ES-I3 (cell line): ENCODE results near the gene AQP12A.

ENCODE experiments used
- H3K36me3 ChIP-seq: 2 replicates; pipeline ENCODE4 v1.6.1; 2013; ENCODE audit warnings: mild to moderate bottlenecking, low read length, control low read depth, moderate library complexity; ENCODE audit not compliant: insufficient read depth
- H3K4me1 ChIP-seq: 2 replicates; pipeline ENCODE4 v1.6.1; 2013; ENCODE audit warnings: mild to moderate bottlenecking, control low read depth, low read length; ENCODE audit not compliant: insufficient read depth
- H3K9ac ChIP-seq: 2 replicates; pipeline ENCODE4 v1.6.1; 2013; ENCODE audit warnings: low read depth, mild to moderate bottlenecking, low read length, moderate library complexity
- H3K9me3 ChIP-seq: 2 replicates; pipeline ENCODE4 v1.6.1; 2013; ENCODE audit warnings: mild to moderate bottlenecking, low read length, moderate library complexity; ENCODE audit not compliant: control insufficient read depth, insufficient read depth

AQP12A gene

GRCh38 chr2:240737512-240737911, 45.8 kb downstream of the AQP12A start:
- Histone ChIP-seq H3K9me3 (no peaks in the 10 kb centered on the region), H3K9ac (no peak overlapping the region), H3K36me3 (peaks cover 22% of the 10 kb centered on the region), H3K4me1 (no peaks in the 10 kb centered on the region)

GRCh38 chr2:240737958-240738357, 46.3 kb downstream of the AQP12A start:
- Histone ChIP-seq H3K9me3 (no peaks in the 10 kb centered on the region), H3K9ac (no peak overlapping the region), H3K4me1 (no peaks in the 10 kb centered on the region), H3K36me3 (peaks cover 22% of the 10 kb centered on the region)

DNA sequence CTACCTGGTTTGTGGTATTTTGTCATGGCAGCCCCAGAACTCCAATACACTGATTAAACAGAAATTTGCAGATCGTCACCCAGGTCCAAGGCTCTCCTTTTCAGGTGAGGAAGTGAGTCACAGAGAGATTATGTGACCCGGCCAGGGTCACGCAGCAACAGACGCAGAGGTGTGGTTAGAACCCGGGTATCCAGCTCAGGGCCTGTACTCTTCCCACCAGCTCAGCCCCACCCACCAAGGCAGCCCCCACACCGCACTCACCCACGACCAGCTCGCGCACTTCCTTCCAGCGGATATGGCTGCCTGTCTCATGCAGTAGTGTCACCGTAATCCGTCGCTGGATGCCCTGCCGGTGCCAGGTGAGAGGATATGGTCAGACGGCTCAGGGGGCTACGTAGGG, 48.1 kb downstream of the AQP12A start:
- no peaks in the 10 kb centered on the region for H3K9me3 ChIP-seq
- no peak overlapping the region for H3K9ac ChIP-seq
- H3K4me1 ChIP-seq = no peaks in the 10 kb centered on the region
- peaks cover 27% of the 10 kb centered on the region for H3K36me3 ChIP-seq

DNA sequence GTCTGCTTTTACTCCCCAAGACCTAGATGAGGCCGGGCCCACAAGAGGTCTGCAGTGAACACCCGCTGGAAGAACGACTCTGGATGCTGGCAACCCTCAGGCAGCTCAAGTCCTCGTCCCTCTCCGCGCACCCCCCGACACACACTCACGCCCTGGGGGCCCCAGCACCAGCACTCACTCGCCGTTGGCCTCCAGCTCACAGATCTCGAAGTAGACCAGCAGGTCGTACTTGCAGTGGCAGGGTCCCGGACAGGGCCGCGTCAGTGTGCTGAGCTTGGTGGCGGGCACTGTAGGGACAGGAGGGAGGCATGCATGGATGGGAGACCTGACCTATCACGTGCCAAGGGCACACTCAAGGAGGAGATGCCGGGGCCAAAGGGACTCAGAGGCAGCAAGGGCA, 49.4 kb downstream of the AQP12A start:
- Histone ChIP-seq H3K36me3 (peaks cover 27% of the 10 kb centered on the region), H3K9me3 (no peaks in the 10 kb centered on the region)

DNA sequence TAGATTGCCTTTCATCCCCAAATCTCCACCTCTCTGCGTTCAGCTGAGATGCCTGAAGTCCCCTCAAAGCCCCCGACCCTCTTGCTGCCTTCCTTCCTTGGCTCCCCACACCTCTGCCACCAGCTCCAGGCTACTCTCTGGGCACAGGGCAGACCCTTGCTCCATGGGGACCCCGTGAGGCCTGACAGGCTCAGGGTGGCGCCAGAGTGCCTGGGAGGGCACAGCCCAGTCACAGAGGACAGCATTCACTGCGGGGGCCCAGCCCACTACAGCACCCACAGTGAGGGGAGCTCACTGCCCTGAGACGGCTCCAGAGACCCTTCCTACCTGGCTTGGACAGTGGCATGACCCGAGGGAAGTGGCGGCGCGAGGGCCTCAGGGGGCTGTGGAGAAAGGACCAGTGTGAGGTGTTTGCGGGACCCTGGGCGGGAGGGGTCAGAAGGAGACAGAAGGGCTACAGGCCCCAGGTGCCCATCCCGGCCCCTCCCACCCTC, 51.0 kb downstream of the AQP12A start:
- Histone ChIP-seq H3K9me3 (no peaks in the 10 kb centered on the region), H3K9ac (no peak overlapping the region), H3K4me1 (no peaks in the 10 kb centered on the region), H3K36me3 (peaks cover 24% of the 10 kb centered on the region)

More for the DNA sequence above, 49.4 kb downstream of the AQP12A start:
- H3K4me1 ChIP-seq = no peaks in the 10 kb centered on the region
- H3K9ac ChIP-seq = no peak overlapping the region

DNA sequence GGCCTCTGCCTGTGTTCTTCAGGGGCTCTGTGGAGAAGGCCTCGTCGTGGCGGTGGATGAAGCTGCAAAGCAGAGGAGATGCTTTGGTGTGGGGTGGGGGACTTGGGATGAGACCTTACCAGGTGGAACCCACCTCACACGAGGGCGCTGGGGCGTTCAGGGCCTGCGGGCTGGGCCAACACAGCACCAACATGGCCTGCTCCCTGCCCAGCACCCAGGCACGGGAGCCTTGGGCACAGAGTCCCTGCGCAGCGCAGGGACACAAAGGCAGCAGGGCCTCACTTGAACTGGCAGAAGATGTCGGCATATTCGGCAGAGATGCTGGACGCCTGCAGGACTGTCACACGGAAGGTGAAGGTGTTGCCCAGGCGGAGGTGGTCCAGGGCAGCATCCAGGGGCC, 53.8 kb downstream of the AQP12A start:
- Histone ChIP-seq H3K9me3 (no peaks in the 10 kb centered on the region), H3K4me1 (no peaks in the 10 kb centered on the region), H3K9ac (no peak overlapping the region), H3K36me3 (peaks cover 16% of the 10 kb centered on the region; the same call in 1 of the 2 replicates)

GRCh38 chr2:240745962-240746361, 54.3 kb downstream of the AQP12A start:
- Histone ChIP-seq H3K9me3 (no peaks in the 10 kb centered on the region), H3K9ac (no peak overlapping the region), H3K36me3 (peaks cover 16% of the 10 kb centered on the region; the same call in 1 of the 2 replicates), H3K4me1 (no peaks in the 10 kb centered on the region)

DNA sequence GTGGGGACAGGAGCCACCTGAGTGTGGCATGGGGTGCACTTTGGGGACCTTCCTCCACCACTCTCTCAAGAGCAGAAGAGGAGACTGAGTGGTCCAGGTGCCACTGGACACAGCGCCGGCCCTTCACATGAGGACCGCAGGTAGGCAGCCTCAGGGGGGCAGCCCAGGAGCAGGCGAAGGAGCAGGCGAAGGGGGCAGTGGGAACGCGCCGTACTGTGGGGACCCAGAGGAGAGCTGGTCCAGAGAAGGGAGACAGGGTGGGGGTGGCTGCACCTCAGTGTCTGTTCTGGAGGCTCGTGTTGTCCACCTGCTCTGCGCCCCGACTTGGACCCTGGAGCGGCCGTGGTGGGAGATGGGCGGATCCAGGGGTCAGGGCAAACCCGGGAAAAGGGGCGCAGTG, 55.0 kb downstream of the AQP12A start:
- Histone ChIP-seq H3K4me1 (no peaks in the 10 kb centered on the region), H3K9me3 (no peaks in the 10 kb centered on the region), H3K9ac (no peak overlapping the region), H3K36me3 (peaks cover 16% of the 10 kb centered on the region; the same call in 1 of the 2 replicates)

DNA sequence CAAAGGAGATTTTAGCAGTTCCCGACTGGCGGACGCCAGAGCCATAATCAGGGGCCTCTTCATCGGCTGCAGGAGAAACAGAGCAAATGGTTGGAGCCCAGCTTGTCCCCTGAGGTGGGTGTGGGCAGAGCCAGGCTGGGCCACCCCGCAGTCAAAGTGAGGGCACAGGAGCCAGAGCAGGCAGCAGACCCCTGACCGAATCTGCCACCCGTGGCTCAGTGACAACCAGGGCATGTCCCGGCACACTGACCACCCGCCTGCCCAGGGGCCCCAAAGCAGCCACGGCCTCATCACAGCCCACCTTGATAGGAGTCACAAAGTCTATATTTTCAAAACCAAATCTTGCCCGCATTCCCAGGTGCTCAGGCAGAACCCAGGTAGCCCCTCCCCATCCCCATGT, 55.6 kb downstream of the AQP12A start:
- Histone ChIP-seq H3K36me3 (peaks cover 12% of the 10 kb centered on the region; the same call in 1 of the 2 replicates), H3K9ac (no peak overlapping the region), H3K9me3 (no peaks in the 10 kb centered on the region), H3K4me1 (no peaks in the 10 kb centered on the region)
